Measurements from ENCODE around the gene MRPL48. TPM values are rescaled to one million over a fixed set of nuclear protein-coding genes. Genes with fewer than 3 reads are reported as not detected.
A peak's percentile ranks its signal among the peaks of the same experiment; 100 is the strongest.

The MRPL48 gene
- total RNA-seq, 2 donors from 2014 or later, result 44.4 to 49.8 TPM

DNA sequence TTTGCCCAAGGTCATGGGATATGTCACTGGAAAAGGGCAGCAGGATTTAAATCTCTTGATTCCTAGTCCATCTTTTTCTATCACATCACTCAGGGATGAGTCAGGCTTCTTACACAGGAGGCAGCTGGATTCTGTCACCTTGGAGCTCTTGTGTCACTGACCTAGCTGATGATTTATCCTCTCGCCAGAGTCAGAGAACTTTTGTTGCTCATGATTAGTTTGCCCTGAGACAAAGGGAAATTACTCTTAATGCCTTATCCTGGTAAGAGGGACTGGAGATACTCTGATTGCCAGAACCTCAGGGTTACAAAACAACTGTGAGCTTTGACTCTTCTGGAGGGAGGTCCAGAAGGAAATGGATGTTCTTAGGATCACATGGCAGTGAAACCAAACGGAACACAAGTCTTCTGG is 78.9 kb downstream of the MRPL48 start:
- H3K9ac ChIP-seq (ENCODE audit: low read depth in 2 of 2, low read length in 2 of 2), result no peak overlapping the region
- TF ChIP-seq, protein P1, sequence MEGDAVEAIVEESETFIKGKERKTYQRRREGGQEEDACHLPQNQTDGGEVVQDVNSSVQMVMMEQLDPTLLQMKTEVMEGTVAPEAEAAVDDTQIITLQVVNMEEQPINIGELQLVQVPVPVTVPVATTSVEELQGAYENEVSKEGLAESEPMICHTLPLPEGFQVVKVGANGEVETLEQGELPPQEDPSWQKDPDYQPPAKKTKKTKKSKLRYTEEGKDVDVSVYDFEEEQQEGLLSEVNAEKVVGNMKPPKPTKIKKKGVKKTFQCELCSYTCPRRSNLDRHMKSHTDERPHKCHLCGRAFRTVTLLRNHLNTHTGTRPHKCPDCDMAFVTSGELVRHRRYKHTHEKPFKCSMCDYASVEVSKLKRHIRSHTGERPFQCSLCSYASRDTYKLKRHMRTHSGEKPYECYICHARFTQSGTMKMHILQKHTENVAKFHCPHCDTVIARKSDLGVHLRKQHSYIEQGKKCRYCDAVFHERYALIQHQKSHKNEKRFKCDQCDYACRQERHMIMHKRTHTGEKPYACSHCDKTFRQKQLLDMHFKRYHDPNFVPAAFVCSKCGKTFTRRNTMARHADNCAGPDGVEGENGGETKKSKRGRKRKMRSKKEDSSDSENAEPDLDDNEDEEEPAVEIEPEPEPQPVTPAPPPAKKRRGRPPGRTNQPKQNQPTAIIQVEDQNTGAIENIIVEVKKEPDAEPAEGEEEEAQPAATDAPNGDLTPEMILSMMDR (IDR thresholded peaks at IDR 0.05), result no peak
- no peak for DNase-seq
- H3K27ac ChIP-seq, result peak overlapping the region; percentile 22
- intact Hi-C loops (cut with DNase I), result no loop called here
- no peak overlapping the region for H3K4me3 ChIP-seq
- no peaks in the 10 kb centered on the region for H3K27me3 ChIP-seq
- H3K36me3 ChIP-seq, result no peaks in the 10 kb centered on the region
- no peaks in the 10 kb centered on the region for H3K9me3 ChIP-seq
- H3K4me1 ChIP-seq, result no peaks in the 10 kb centered on the region

GRCh38 chr11:73869332-73869949 is 81.8 kb downstream of the MRPL48 start:
- intact Hi-C loops (cut with DNase I), result no loop called here
- H3K36me3 ChIP-seq, result no peaks in the 10 kb centered on the region
- H3K4me1 ChIP-seq, result no peaks in the 10 kb centered on the region
- no peak overlapping the region for H3K4me3 ChIP-seq
- no peaks in the 10 kb centered on the region for H3K27me3 ChIP-seq
- H3K27ac ChIP-seq, result peak overlapping the region; percentile 8
- H3K9ac ChIP-seq (ENCODE audit: low read depth in 2 of 2, low read length in 2 of 2), result no peak overlapping the region
- peak; percentile 75 for DNase-seq
- TF ChIP-seq, protein P1 (IDR thresholded peaks at IDR 0.05), result no peak
- H3K9me3 ChIP-seq, result no peaks in the 10 kb centered on the region

DNA sequence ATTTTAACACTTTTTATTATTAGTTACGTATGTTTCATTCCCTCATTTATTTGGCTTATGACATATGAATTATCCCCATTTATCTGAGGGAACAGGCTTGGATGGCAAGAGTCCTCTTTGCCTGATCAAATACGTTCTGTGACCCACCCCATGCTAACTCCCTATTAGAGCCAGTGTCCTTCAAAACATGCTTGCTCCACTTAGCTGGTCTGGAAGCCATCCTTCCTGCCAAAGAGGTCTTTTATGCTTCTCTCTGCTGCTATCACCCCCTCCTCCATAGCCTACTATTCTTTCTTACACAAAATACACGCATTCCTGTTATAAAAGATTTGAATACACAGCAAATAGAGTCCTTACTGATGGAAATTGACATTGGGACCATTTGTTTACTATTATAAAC is 82.6 kb downstream of the MRPL48 start:
- no peak for DNase-seq
- no peak overlapping the region for H3K4me3 ChIP-seq
- no peak overlapping the region for H3K9ac ChIP-seq (ENCODE audit: low read depth in 2 of 2, low read length in 2 of 2)
- H3K9me3 ChIP-seq, result no peaks in the 10 kb centered on the region
- no peaks in the 10 kb centered on the region for H3K4me1 ChIP-seq
- intact Hi-C loops (cut with DNase I), result no loop called here
- no peaks in the 10 kb centered on the region for H3K36me3 ChIP-seq
- TF ChIP-seq, protein P1 (IDR thresholded peaks at IDR 0.05), result no peak
- H3K27me3 ChIP-seq, result no peaks in the 10 kb centered on the region
- H3K27ac ChIP-seq, result peak overlapping the region; percentile 8

- Histone ChIP-seq H3K4me3 (no peak overlapping the region), H3K9ac (ENCODE audit: low read depth in 2 of 2, low read length in 2 of 2) (no peak overlapping the region), H3K4me1 (peaks cover 9% of the 10 kb centered on the region), H3K27ac (no peak overlapping the region), H3K27me3 (no peaks in the 10 kb centered on the region), H3K9me3 (no peaks in the 10 kb centered on the region), H3K36me3 (no peaks in the 10 kb centered on the region)
- no peak for DNase-seq
- TF ChIP-seq, protein P1 (IDR thresholded peaks at IDR 0.05), result no peak
- intact Hi-C loops (cut with DNase I), result no loop called here
Observed at GRCh38 chr11:73872749-73873357, 85.2 kb downstream of the MRPL48 start.

GRCh38 chr11:73875380-73875779 is 87.7 kb downstream of the MRPL48 start:
- no peak overlapping the region for H3K27ac ChIP-seq
- peak overlapping the region; percentile 82 for H3K4me3 ChIP-seq
- TF ChIP-seq, protein P1 (IDR thresholded peaks at IDR 0.05), result no peak
- no peaks in the 10 kb centered on the region for H3K36me3 ChIP-seq
- peaks cover 9% of the 10 kb centered on the region for H3K4me1 ChIP-seq
- DNase-seq, result no peak
- H3K27me3 ChIP-seq, result no peaks in the 10 kb centered on the region
- peak overlapping the region in 1 of 2 donors; percentile 83 for H3K9ac ChIP-seq (ENCODE audit: low read depth in 2 of 2, low read length in 2 of 2)
- intact Hi-C loops (cut with DNase I), result no loop called here
- H3K9me3 ChIP-seq, result no peaks in the 10 kb centered on the region
